ENCODE data around the gene SIPA1. TPM values are rescaled to one million over a fixed set of nuclear protein-coding genes. Genes with fewer than 3 reads are reported as not detected.

Gene SIPA1
- total and polyA plus RNA-seq, 2 of the 13 experiments (the other 11 are each of a cell fraction or from before 2014, with no cell fraction given), result 5.8 to 7.7 TPM

DNA sequence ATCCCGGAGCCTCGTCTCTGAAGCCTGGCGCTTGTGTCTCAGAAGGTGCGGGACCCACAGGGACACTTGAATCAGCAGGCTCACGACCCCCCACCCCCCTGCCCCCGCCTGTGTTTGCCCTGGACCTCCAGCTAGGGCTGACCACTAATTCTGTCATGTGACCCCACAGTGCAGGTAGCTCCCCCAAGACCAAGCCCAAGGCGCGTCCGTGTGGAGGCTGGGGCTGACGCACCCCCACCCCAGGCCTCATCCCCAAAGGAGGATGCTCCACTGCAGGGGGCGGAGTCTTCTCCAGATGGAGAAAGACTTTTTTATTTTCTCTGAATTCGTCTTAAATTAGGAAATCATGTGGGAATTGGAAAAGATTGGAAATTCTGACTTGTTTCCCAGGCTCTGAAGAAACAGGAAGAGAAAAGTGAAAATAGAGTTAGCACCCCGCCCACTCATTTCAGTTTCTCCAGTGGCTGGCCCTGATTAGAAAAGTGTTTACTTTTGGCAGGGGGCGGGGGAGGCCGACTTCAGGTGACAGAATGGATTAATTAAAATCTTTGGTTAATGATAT, 25.8 kb downstream of the SIPA1 start (continued):
- TF ChIP-seq, protein P1, sequence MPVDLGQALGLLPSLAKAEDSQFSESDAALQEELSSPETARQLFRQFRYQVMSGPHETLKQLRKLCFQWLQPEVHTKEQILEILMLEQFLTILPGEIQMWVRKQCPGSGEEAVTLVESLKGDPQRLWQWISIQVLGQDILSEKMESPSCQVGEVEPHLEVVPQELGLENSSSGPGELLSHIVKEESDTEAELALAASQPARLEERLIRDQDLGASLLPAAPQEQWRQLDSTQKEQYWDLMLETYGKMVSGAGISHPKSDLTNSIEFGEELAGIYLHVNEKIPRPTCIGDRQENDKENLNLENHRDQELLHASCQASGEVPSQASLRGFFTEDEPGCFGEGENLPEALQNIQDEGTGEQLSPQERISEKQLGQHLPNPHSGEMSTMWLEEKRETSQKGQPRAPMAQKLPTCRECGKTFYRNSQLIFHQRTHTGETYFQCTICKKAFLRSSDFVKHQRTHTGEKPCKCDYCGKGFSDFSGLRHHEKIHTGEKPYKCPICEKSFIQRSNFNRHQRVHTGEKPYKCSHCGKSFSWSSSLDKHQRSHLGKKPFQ (CRISPR knock-in tag; IDR thresholded peaks at IDR 0.05; ENCODE audit: insufficient replicate concordance), result peak; percentile 77
- TF ChIP-seq ZNF530 (CRISPR knock-in tag; IDR thresholded peaks at IDR 0.05; ENCODE audit: low read depth), result no peak
- TF ChIP-seq, protein P2, sequence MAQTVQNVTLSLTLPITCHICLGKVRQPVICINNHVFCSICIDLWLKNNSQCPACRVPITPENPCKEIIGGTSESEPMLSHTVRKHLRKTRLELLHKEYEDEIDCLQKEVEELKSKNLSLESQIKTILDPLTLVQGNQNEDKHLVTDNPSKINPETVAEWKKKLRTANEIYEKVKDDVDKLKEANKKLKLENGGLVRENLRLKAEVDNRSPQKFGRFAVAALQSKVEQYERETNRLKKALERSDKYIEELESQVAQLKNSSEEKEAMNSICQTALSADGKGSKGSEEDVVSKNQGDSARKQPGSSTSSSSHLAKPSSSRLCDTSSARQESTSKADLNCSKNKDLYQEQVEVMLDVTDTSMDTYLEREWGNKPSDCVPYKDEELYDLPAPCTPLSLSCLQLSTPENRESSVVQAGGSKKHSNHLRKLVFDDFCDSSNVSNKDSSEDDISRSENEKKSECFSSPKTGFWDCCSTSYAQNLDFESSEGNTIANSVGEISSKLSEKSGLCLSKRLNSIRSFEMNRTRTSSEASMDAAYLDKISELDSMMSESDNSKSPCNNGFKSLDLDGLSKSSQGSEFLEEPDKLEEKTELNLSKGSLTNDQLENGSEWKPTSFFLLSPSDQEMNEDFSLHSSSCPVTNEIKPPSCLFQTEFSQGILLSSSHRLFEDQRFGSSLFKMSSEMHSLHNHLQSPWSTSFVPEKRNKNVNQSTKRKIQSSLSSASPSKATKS (CRISPR knock-in tag; IDR thresholded peaks at IDR 0.05), result no peak
- no peak for TF ChIP-seq NFE2 (CRISPR knock-in tag; IDR thresholded peaks at IDR 0.05)
- TF ChIP-seq RFX3 (CRISPR knock-in tag; IDR thresholded peaks at IDR 0.05), result no peak
- 0 out of 2 replicates have a peak, but pooled peaks have one; percentile 27 for TF ChIP-seq TEF (CRISPR knock-in tag; IDR thresholded peaks at IDR 0.05)
- TF ChIP-seq, protein P3, sequence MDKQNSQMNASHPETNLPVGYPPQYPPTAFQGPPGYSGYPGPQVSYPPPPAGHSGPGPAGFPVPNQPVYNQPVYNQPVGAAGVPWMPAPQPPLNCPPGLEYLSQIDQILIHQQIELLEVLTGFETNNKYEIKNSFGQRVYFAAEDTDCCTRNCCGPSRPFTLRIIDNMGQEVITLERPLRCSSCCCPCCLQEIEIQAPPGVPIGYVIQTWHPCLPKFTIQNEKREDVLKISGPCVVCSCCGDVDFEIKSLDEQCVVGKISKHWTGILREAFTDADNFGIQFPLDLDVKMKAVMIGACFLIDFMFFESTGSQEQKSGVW (CRISPR knock-in tag; IDR thresholded peaks at IDR 0.05; ENCODE audit: borderline replicate concordance), result no peak
- no peak for TF ChIP-seq MIER3 (CRISPR knock-in tag; IDR thresholded peaks at IDR 0.05; ENCODE audit: borderline replicate concordance)
- no peak for TF ChIP-seq MTF1 (CRISPR knock-in tag; IDR thresholded peaks at IDR 0.05)
- TF ChIP-seq SSRP1 (CRISPR knock-in tag; IDR thresholded peaks at IDR 0.05), result no peak
- TF ChIP-seq ZNF737 (CRISPR knock-in tag; IDR thresholded peaks at IDR 0.05; ENCODE audit: borderline replicate concordance), result no peak
- TF ChIP-seq IRF2 (CRISPR knock-in tag; IDR thresholded peaks at IDR 0.05), result no peak
- 0 out of 2 replicates have a peak, but pooled peaks have one; percentile 7 for TF ChIP-seq ZNF788 (CRISPR knock-in tag; IDR thresholded peaks at IDR 0.05; ENCODE audit: borderline replicate concordance)
- TF ChIP-seq, protein P4, sequence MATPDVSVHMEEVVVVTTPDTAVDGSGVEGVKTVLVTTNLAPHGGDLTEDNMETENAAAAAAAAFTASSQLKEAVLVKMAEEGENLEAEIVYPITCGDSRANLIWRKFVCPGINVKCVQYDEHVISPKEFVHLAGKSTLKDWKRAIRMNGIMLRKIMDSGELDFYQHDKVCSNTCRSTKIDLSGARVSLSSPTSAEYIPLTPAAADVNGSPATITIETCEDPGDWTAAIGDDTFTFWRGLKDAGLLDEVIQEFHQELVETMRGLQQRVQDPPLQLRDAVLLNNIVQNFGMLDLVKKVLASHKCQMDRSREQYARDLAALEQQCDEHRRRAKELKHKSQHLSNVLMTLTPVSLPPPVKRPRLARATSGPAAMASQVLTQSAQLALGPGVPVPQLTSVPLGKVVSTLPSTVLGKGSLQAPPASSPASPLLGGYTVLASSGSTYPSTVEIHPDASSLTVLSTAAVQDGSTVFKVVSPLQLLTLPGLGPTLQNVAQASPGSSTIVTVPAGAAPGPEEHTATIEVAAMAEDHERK (CRISPR knock-in tag; IDR thresholded peaks at IDR 0.05; ENCODE audit: low read depth), result no peak
- no peak for TF ChIP-seq ZNF354B (CRISPR knock-in tag; IDR thresholded peaks at IDR 0.05)
- peak; percentile 45; the same call in 1 of the 2 replicates for TF ChIP-seq PATZ1 (CRISPR knock-in tag; IDR thresholded peaks at IDR 0.05)
- TF ChIP-seq ZNF589 (CRISPR knock-in tag; conservative IDR thresholded peaks at IDR 0.05), result no peak
- TF ChIP-seq ZNF619 (CRISPR knock-in tag; IDR thresholded peaks at IDR 0.05), result no peak
- TF ChIP-seq GLI4 (CRISPR knock-in tag; IDR thresholded peaks at IDR 0.05; ENCODE audit: borderline replicate concordance), result no peak
- no peak for TF ChIP-seq HES4 (CRISPR knock-in tag; IDR thresholded peaks at IDR 0.05; ENCODE audit: borderline replicate concordance)
- TF ChIP-seq NR1H2 (CRISPR knock-in tag; IDR thresholded peaks at IDR 0.05; ENCODE audit: borderline replicate concordance, low read depth), result no peak
- TF ChIP-seq NBN (conservative IDR thresholded peaks at IDR 0.05), result no peak
